PC-3 (cell line): ENCODE measurements around the gene IGSF22. TPM values are rescaled to one million over a fixed set of nuclear protein-coding genes. Genes with fewer than 3 reads are reported as not detected.

Experiments
- ATAC-seq: fragments of 200-7000 bp; cut with Tn5 transposase; 2 replicates; pipeline ENCODE4 v1.9.1; 2020; ENCODE audit warnings: mild to moderate bottlenecking, moderate library complexity
- BruUV-seq: library from RNA; stranded (reverse); fragments of 400-500 nt; replicated peaks from 2 replicates; lab custom pipeline; 2021; lab: Mats Ljungman, UMichigan
- CTCF ChIA-PET: fragments of 300-600 bp; sonication (Branson Sonifier 250); formaldehyde crosslinking; loops from one replicate; lab custom pipeline; 2022; ENCODE audit warnings: antibody characterized with exemption; lab: Charles Lee
- POLR2A ChIA-PET: fragments of 300-600 bp; sonication (Branson Sonifier 250); formaldehyde crosslinking; loops from one replicate; lab custom pipeline; 2022; ENCODE audit warnings: antibody characterized with exemption; ENCODE audit not compliant: unreplicated experiment; lab: Charles Lee
- DNase-seq: peaks from one replicate; pipeline ENCODE4 v3.0.0-alpha.2; 2015
- H2AFZ ChIP-seq: fragments of 300-600 bp; sonication (generic); 2 replicates; pipeline ENCODE4 v1.6.0; 2016; ENCODE audit warnings: antibody characterized with exemption, low read length
- H3F3A ChIP-seq: fragments of 300-600 bp; sonication (generic); one replicate; pipeline ENCODE4 v1.6.0; 2017; ENCODE audit warnings: antibody characterized with exemption, low read length, control low read depth, mild to moderate bottlenecking; ENCODE audit not compliant: unreplicated experiment
- H3K27ac ChIP-seq: fragments of 300-600 bp; sonication (generic); 2 replicates; pipeline ENCODE4 v1.5.1; 2016; ENCODE audit warnings: mild to moderate bottlenecking, low read length
- H3K27me3 ChIP-seq: fragments of 300-600 bp; sonication (generic); 2 replicates; pipeline ENCODE4 v1.6.1; 2016; ENCODE audit warnings: low read length, mixed read lengths
- H3K36me3 ChIP-seq: fragments of 300-600 bp; sonication (generic); 2 replicates; pipeline ENCODE4 v1.6.1; 2016; ENCODE audit warnings: low read depth, mixed run types, low read length, mixed read lengths
- H3K4me1 ChIP-seq: fragments of 300-600 bp; sonication (generic); 2 replicates; pipeline ENCODE4 v1.5.1; 2016; ENCODE audit warnings: low read length; ENCODE audit not compliant: insufficient read depth
- H3K4me2 ChIP-seq: fragments of 300-600 bp; sonication (generic); 2 replicates; pipeline ENCODE4 v1.6.0; 2016; ENCODE audit warnings: low read length
- H3K4me3 ChIP-seq: fragments of 300-600 bp; sonication (generic); 2 replicates; pipeline ENCODE4 v1.5.1; 2016; ENCODE audit warnings: mild to moderate bottlenecking, low read length, mixed read lengths
- H3K79me2 ChIP-seq: fragments of 300-600 bp; sonication (generic); 2 replicates; pipeline ENCODE4 v1.6.1; 2017; ENCODE audit warnings: low read length, mixed read lengths
- H3K9ac ChIP-seq: fragments of 300-600 bp; sonication (generic); 2 replicates; pipeline ENCODE4 v1.6.0; 2016; ENCODE audit warnings: mild to moderate bottlenecking, low read length
- H3K9me2 ChIP-seq: fragments of 300-600 bp; sonication (generic); replicated peaks from 2 replicates; pipeline ENCODE4 v1.6.1; 2016; ENCODE audit warnings: mixed run types, low read length, mixed read lengths
- H3K9me3 ChIP-seq: fragments of 300-600 bp; sonication (generic); 2 replicates; pipeline ENCODE4 v1.6.1; 2016; ENCODE audit warnings: low read length, mixed read lengths
- H4K20me1 ChIP-seq: fragments of 300-600 bp; sonication (generic); 2 replicates; pipeline ENCODE4 v1.6.1; 2016; ENCODE audit warnings: low read length, mixed read lengths
- EZH2 ChIP-seq: fragments of 300-600 bp; sonication (generic); IDR thresholded peaks from one replicate; pipeline ENCODE4 v1.6.1; 2017; ENCODE audit warnings: antibody characterized with exemption, mild to moderate bottlenecking, low read length; ENCODE audit not compliant: unreplicated experiment
- EZH2phosphoT487 ChIP-seq: fragments of 300-600 bp; sonication (generic); IDR thresholded peaks from 2 replicates; pipeline ENCODE4 v1.6.1; 2018; ENCODE audit warnings: mild to moderate bottlenecking, antibody characterized with exemption, low read length, borderline replicate concordance
- intact Hi-C: fragments of 100-400 bp; cut with micrococcal nuclease; formaldehyde crosslinking; loops from 2 replicates; pipeline ENCODE4 v1.9.0; 2023
- total RNA-seq: library from RNA; depleted of rRNA; stranded (reverse); fragments of >200 nt; gene quantifications from 2 replicates; pipeline ENCODE4 v1.2.3, GENCODE V29; 2014
- TF ChIP-seq, protein P1 (sequence below): fragments of 300-600 bp; sonication (generic); conservative IDR thresholded peaks from 2 replicates; pipeline ENCODE4 v1.5.1; 2017; ENCODE audit warnings: antibody characterized with exemption, low read depth, mild to moderate bottlenecking, low read length

IGSF22 gene
- total RNA-seq, 1 experiment from 2014 or later: not detected

DNA sequence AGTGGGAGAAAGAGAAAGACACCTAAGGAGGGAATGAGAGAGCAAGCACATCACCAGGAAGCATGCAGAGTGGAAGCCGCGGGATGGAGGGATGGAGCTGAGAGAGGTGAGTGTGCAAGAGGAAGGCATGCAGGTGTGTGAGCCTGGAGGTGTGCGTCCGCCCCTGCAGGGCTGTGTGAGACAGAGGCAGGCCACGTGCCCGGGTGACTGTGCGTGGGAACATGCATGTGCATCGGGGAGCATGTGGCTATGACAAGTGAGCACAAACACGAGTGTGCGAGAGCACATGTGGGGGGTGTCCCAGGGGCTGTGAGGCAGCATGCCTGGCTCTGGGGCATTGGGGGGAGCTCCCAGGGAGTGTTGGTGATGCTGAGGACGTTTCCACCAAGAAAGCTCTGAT is 35.8 kb upstream of the IGSF22 start:
- ChIA-PET POLR2A (no interaction called here), CTCF (no interaction called here)
- H3K36me3 ChIP-seq: no peaks in the 10 kb centered on the region
- TF ChIP-seq, protein P1, sequence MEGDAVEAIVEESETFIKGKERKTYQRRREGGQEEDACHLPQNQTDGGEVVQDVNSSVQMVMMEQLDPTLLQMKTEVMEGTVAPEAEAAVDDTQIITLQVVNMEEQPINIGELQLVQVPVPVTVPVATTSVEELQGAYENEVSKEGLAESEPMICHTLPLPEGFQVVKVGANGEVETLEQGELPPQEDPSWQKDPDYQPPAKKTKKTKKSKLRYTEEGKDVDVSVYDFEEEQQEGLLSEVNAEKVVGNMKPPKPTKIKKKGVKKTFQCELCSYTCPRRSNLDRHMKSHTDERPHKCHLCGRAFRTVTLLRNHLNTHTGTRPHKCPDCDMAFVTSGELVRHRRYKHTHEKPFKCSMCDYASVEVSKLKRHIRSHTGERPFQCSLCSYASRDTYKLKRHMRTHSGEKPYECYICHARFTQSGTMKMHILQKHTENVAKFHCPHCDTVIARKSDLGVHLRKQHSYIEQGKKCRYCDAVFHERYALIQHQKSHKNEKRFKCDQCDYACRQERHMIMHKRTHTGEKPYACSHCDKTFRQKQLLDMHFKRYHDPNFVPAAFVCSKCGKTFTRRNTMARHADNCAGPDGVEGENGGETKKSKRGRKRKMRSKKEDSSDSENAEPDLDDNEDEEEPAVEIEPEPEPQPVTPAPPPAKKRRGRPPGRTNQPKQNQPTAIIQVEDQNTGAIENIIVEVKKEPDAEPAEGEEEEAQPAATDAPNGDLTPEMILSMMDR: no peak
- no peaks in the 10 kb centered on the region for H3K27me3 ChIP-seq
- H3K4me3 ChIP-seq: no peak overlapping the region
- no peak overlapping the region for H3K4me2 ChIP-seq
- no peaks in the 10 kb centered on the region for H3K9me3 ChIP-seq
- BruUV-seq: no TSS peak
- no peak overlapping the region for H2AFZ ChIP-seq
- intact Hi-C loops: loop anchor here (5.0 kb wide), 1 partner anchor 589 kb away; the partner anchor contains the start of gene MRGPRX4
- ATAC-seq (no peak), DNase-seq (no peak)
- H3K79me2 ChIP-seq: no peaks in the 10 kb centered on the region
- no peaks in the 10 kb centered on the region for H4K20me1 ChIP-seq
- H3F3A ChIP-seq: peaks cover 3% of the 10 kb centered on the region
- no peak overlapping the region for H3K9ac ChIP-seq
- peaks cover 16% of the 10 kb centered on the region for H3K4me1 ChIP-seq
- H3K9me2 ChIP-seq: no peaks in the 10 kb centered on the region
- H3K27ac ChIP-seq: no peak overlapping the region

DNA sequence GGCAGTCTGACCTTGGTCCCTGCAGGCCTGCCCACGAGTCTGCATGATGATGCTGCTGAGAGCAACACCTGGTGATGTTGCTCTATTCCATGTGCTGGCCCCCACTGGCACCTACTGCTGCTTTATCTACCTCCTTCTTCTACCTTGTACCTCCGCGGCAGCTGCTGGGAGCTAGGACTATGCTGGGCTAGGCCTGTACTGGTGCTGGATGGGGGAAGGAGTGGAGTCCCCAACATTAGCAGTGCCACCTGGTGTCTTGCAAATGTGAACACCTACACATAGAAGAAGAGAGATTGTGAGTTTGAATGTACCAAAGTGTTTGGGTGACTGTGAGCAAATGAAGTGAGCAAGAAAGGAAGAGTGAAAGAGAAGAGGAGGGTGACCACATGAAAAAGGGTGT is 35.2 kb upstream of the IGSF22 start:
- intact Hi-C loops: loop anchor here (5.0 kb wide), 1 partner anchor 589 kb away; the partner anchor contains the start of gene MRGPRX4
- no TSS peak for BruUV-seq
- CTCF ChIA-PET: no interaction called here

DNA sequence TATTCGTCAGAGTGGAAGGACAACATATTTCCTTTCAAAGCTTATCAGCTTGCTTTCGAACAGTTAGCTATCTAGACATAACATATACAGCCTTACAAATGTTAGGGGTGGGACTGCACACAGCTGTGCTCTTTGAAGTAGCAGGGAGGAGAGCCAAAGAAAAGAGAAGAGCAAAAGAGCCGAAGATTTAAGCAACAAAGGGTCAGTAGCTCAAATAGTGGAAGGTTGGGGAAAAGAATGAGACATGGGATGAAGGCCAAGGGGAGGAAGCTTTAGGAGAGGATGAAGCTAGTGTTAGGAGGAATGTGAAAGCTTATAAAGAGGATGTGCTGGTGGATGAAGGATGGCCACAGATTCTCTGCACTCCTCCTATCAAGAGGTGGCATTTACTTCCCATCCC is 31.8 kb upstream of the IGSF22 start:
- Histone ChIP-seq H3K9me3 (no peaks in the 10 kb centered on the region), H3K4me3 (no peak overlapping the region), H3K4me2 (no peak overlapping the region), H4K20me1 (no peaks in the 10 kb centered on the region), H3K36me3 (no peaks in the 10 kb centered on the region), H3K79me2 (no peaks in the 10 kb centered on the region), H3K9me2 (no peaks in the 10 kb centered on the region), H3K27ac (no peak overlapping the region), H3K9ac (no peak overlapping the region), H3F3A (no peaks in the 10 kb centered on the region), H3K27me3 (no peaks in the 10 kb centered on the region), H3K4me1 (no peaks in the 10 kb centered on the region), H2AFZ (no peak overlapping the region)
- DNase-seq (no peak), ATAC-seq (no peak)
- POLR2A ChIA-PET: interaction anchor here (0.6 kb wide), 1 partner anchor 506 kb away, joined by 3 read pairs; no protein-coding TSS in a partner anchor
- no peak for TF ChIP-seq EZH2phosphoT487
- TF ChIP-seq, protein P1: no peak
- no peak for TF ChIP-seq EZH2
- intact Hi-C loops: no loop called here
- CTCF ChIA-PET: no interaction called here
- BruUV-seq: no TSS peak

More for the DNA sequence above, 35.2 kb upstream of the IGSF22 start:
- Histone ChIP-seq H3K4me1 (peaks cover 16% of the 10 kb centered on the region), H3K4me3 (no peak overlapping the region), H3K36me3 (no peaks in the 10 kb centered on the region), H3K79me2 (no peaks in the 10 kb centered on the region), H3K27ac (no peak overlapping the region), H3K27me3 (no peaks in the 10 kb centered on the region), H3K9me2 (no peaks in the 10 kb centered on the region), H3K9me3 (no peaks in the 10 kb centered on the region), H3F3A (peaks cover 3% of the 10 kb centered on the region), H2AFZ (no peak overlapping the region), H3K9ac (no peak overlapping the region), H3K4me2 (no peak overlapping the region), H4K20me1 (no peaks in the 10 kb centered on the region)
- POLR2A ChIA-PET: no interaction called here
- no peak for TF ChIP-seq EZH2phosphoT487
- DNase-seq (no peak), ATAC-seq (no peak)
